ENCODE measurements around the gene CHD9.
"Not testable (repeated sequence)": the region's sequence is repeated elsewhere in the genome, so short reads cannot be mapped to it uniquely, and the experiment has no call there.

GRCh38 chr16:53051255-53051654 lies 3.5 kb upstream of the CHD9 start:
- not testable (repeated sequence) for TF ChIP-seq CTCF, POLR2A (IDR thresholded peaks at IDR 0.05)
